Large intestine (tissue), 3 donors: Measurements from ENCODE around the gene RPS6KA4. TPM values are rescaled to one million over a fixed set of nuclear protein-coding genes. Genes with fewer than 3 reads are reported as not detected.

Source experiments
- DNase-seq, 2 donors: peaks; one replicate each; pipeline versions ENCODE4 v3.0.0 to v3.0.0-alpha.2; 2013
- H3K27ac ChIP-seq: one replicate; pipeline ENCODE4 v1.5.1; 2013; ENCODE audit warnings: low read length
- H3K27me3 ChIP-seq: 2 replicates; pipeline ENCODE4 v1.6.1; 2013; ENCODE audit warnings: low read length; ENCODE audit not compliant: control insufficient read depth, insufficient read depth
- H3K36me3 ChIP-seq: 2 replicates; pipeline ENCODE4 v1.6.1; 2013; ENCODE audit warnings: low read length; ENCODE audit not compliant: control insufficient read depth, insufficient read depth
- H3K4me1 ChIP-seq: one replicate; pipeline ENCODE4 v1.6.1; 2013; ENCODE audit warnings: low read length; ENCODE audit not compliant: control insufficient read depth, insufficient read depth
- H3K4me3 ChIP-seq: one replicate; pipeline ENCODE4 v1.5.1; 2013; ENCODE audit warnings: low read length
- H3K9me3 ChIP-seq: one replicate; pipeline ENCODE4 v1.6.1; 2013; ENCODE audit warnings: mild to moderate bottlenecking, low read depth, low read length, moderate library complexity; ENCODE audit not compliant: control insufficient read depth
- WGBS: methylation state at CpG from one replicate; pipeline ENCODE4 v1.1.5; 2013; ENCODE audit warnings: low lambda C conversion rate; ENCODE audit not compliant: insufficient coverage; 5-methylcytosine and 5-hydroxymethylcytosine counted together
- polyA plus RNA-seq: library from polyadenylated mRNA; unstranded; fragments of 120-200 nt; gene quantifications from one replicate; pipeline ENCODE4 v1.2.1, GENCODE V29; 2013

Gene RPS6KA4
- polyA plus RNA-seq, 1 donor = 25.8 TPM

GRCh38 chr11:64419257-64419790, 60.4 kb downstream of the RPS6KA4 start:
- Histone ChIP-seq H3K27me3 (peaks cover 4% of the 10 kb centered on the region), H3K36me3 (no peaks in the 10 kb centered on the region), H3K4me3 (no peak overlapping the region), H3K9me3 (peaks cover 3% of the 10 kb centered on the region), H3K27ac (no peak overlapping the region), H3K4me1 (no peaks in the 10 kb centered on the region)
- no peak for DNase-seq
- no CpG with 5 or more reads among the region's 11 CpGs for WGBS

DNA sequence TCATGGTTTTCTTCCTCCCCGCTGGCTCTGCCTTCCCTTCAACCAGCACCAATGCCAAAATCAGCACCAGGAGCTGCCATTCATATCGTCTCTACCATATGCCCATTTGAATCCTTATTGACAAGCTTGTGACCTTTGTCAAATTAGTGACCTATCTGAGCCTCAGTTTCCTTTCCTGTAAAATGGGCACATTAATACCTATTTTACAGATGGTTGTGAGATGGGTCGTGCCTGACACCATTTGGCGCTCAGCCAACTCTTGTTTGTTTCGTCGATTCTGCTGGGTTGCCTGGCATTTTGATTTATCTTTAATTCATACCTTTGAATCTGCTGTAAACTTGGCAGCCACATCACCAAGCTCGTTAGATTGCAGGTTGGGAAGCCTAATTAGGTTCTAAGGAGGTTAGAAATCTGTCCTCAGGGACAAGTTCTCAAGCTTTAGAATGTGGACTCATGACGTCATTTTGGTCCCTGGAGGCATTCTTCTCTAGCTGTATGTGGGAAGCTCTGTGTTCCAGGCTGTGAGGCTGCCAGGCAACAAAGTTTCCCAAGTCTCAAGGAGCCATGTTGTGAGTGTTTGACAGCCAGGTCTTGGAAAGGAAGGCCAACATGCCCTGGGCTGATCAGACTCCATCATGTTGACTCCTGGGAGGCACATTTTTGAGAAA, 61.0 kb downstream of the RPS6KA4 start:
- no CpG with 5 or more reads among the region's 8 CpGs for WGBS
- no peak for DNase-seq

More for the DNA sequence above, 61.0 kb downstream of the RPS6KA4 start:
- Histone ChIP-seq H3K9me3 (peaks cover 3% of the 10 kb centered on the region), H3K36me3 (no peaks in the 10 kb centered on the region), H3K27ac (no peak overlapping the region), H3K4me3 (no peak overlapping the region), H3K27me3 (peaks cover 4% of the 10 kb centered on the region), H3K4me1 (no peaks in the 10 kb centered on the region)

Other genes with a start within 250 kb of the RPS6KA4 start
- gene MACROD1, start 193.0 kb upstream of the RPS6KA4 start, polyA plus RNA-seq = 18.2 TPM
- gene STIP1, start 173.0 kb upstream of the RPS6KA4 start, polyA plus RNA-seq = 109 TPM
- 28.5 TPM for gene FERMT3, start 152.4 kb upstream of the RPS6KA4 start, polyA plus RNA-seq
- 38.3 TPM for gene TRPT1, start 133.0 kb upstream of the RPS6KA4 start, polyA plus RNA-seq
- 33.8 TPM for gene NUDT22, start 132.9 kb upstream of the RPS6KA4 start, polyA plus RNA-seq
- gene DNAJC4, start 128.6 kb upstream of the RPS6KA4 start, polyA plus RNA-seq = 52.5 TPM
- gene VEGFB, start 124.6 kb upstream of the RPS6KA4 start, polyA plus RNA-seq = 105 TPM
- 79.3 TPM for gene FKBP2, start 118.1 kb upstream of the RPS6KA4 start, polyA plus RNA-seq
- gene PPP1R14B, start 112.2 kb upstream of the RPS6KA4 start, polyA plus RNA-seq = 62.6 TPM
- 115 TPM for gene PLCB3, start 107.6 kb upstream of the RPS6KA4 start, polyA plus RNA-seq
- gene BAD, start 74.5 kb upstream of the RPS6KA4 start, polyA plus RNA-seq = 39.6 TPM
- gene GPR137, start 73.3 kb upstream of the RPS6KA4 start, polyA plus RNA-seq = 20.6 TPM
- 0.09 TPM for gene KCNK4, start 67.9 kb upstream of the RPS6KA4 start, polyA plus RNA-seq
- gene CATSPERZ, start 58.8 kb upstream of the RPS6KA4 start, polyA plus RNA-seq = 0.15 TPM
- 83.2 TPM for gene ESRRA, start 53.6 kb upstream of the RPS6KA4 start, polyA plus RNA-seq
- 167 TPM for gene TRMT112, start 41.6 kb upstream of the RPS6KA4 start, polyA plus RNA-seq
- 219 TPM for gene PRDX5, start 41.0 kb upstream of the RPS6KA4 start, polyA plus RNA-seq
- gene CCDC88B, start 19.0 kb upstream of the RPS6KA4 start, polyA plus RNA-seq = 13.5 TPM
- 0.30 TPM for gene SLC22A11, start 196.8 kb downstream of the RPS6KA4 start, polyA plus RNA-seq
- 0.03 TPM for gene SLC22A12, start 232.1 kb downstream of the RPS6KA4 start, polyA plus RNA-seq